ENCODE results near the gene MACC1. TPM values are rescaled to one million over a fixed set of nuclear protein-coding genes. Genes with fewer than 3 reads are reported as not detected.

The MACC1 gene
- total RNA-seq, 1 donor from 2014 or later = 12.0 TPM

DNA sequence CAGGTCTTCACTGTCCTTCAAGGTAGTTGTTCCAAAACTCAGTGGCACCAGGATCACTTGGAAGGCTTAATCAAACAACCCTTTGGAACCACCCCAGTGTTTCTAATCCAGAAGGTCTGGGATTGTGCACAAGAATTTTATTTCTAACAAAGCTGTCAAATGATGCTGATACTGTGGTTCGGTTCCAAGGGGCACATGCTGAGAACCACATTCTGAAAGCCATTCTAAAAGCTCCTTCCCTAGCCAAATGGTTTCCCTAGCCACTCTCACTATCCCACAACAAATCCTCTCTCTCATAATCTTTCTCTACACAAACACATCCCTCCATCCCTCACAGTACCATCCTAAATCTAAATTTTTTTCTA lies 52.1 kb downstream of the MACC1 start:
- no peak overlapping the region for H3K27ac Mint-ChIP-seq

DNA sequence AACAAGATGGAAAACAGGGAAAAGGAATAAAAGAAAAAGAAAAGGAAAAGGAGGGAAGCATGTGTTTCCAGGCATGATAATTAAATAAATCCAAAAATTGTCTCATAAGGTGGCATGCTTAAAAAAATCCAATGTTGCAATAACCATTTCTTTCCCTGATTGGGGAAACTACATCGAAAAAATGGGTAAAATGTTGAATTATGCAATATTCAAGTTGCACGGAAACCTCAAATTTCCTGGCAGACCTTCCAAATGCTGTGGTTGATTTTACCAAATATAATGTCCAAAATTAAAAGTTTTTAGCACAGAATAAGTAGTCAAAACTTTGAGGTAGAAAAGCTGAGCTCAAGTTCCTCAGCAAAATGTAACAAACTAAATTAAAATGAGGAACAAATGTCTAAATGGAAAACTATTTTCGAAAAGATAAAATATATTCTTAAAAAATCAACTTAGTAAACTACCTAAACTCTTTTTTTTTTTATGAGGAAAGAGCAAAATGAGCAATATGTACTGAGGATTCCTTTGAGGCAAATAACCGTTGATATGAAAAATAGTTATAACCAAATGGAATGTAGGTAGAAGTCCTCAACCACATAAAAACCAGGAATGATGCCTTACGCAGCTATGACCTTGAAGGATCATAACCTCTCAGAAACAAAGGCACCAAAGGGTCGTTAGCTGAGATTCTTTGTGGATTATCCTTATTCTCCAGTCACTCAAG lies 52.6 kb downstream of the MACC1 start:
- Mint-ChIP-seq H3K9me3 (no peaks in the 10 kb centered on the region), H3K4me3 (no peak overlapping the region), H3K4me1 (no peaks in the 10 kb centered on the region), H3K36me3 (no peaks in the 10 kb centered on the region), H3K27me3 (ENCODE audit: low read depth) (no peaks in the 10 kb centered on the region), H3K27ac (no peak overlapping the region)
- no peak for DNase-seq (ENCODE audit: low spot score in 2 of 2, unreplicated experiment in 2 of 2)
- TF ChIP-seq, protein P1, sequence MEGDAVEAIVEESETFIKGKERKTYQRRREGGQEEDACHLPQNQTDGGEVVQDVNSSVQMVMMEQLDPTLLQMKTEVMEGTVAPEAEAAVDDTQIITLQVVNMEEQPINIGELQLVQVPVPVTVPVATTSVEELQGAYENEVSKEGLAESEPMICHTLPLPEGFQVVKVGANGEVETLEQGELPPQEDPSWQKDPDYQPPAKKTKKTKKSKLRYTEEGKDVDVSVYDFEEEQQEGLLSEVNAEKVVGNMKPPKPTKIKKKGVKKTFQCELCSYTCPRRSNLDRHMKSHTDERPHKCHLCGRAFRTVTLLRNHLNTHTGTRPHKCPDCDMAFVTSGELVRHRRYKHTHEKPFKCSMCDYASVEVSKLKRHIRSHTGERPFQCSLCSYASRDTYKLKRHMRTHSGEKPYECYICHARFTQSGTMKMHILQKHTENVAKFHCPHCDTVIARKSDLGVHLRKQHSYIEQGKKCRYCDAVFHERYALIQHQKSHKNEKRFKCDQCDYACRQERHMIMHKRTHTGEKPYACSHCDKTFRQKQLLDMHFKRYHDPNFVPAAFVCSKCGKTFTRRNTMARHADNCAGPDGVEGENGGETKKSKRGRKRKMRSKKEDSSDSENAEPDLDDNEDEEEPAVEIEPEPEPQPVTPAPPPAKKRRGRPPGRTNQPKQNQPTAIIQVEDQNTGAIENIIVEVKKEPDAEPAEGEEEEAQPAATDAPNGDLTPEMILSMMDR (IDR thresholded peaks at IDR 0.05; ENCODE audit: unreplicated experiment) = no peak

More for the DNA sequence above, 52.1 kb downstream of the MACC1 start:
- Mint-ChIP-seq H3K9me3 (no peaks in the 10 kb centered on the region), H3K27me3 (ENCODE audit: low read depth) (no peaks in the 10 kb centered on the region), H3K4me3 (no peak overlapping the region), H3K4me1 (no peaks in the 10 kb centered on the region), H3K36me3 (no peaks in the 10 kb centered on the region)
- DNase-seq (ENCODE audit: low spot score in 2 of 2, unreplicated experiment in 2 of 2) = no peak
- TF ChIP-seq, protein P1 (IDR thresholded peaks at IDR 0.05; ENCODE audit: unreplicated experiment) = no peak

GRCh38 chr7:20162665-20163064 lies 54.5 kb downstream of the MACC1 start:
- peaks cover 12% of the 10 kb centered on the region for H3K4me1 Mint-ChIP-seq
- DNase-seq (ENCODE audit: low spot score in 2 of 2, unreplicated experiment in 2 of 2) = no peak
- H3K9me3 Mint-ChIP-seq = no peaks in the 10 kb centered on the region
- no peaks in the 10 kb centered on the region for H3K27me3 Mint-ChIP-seq (ENCODE audit: low read depth)
- no peak overlapping the region for H3K27ac Mint-ChIP-seq
- TF ChIP-seq, protein P1 (IDR thresholded peaks at IDR 0.05; ENCODE audit: unreplicated experiment) = no peak
- H3K4me3 Mint-ChIP-seq = no peak overlapping the region
- no peaks in the 10 kb centered on the region for H3K36me3 Mint-ChIP-seq

- Mint-ChIP-seq H3K9me3 (no peaks in the 10 kb centered on the region), H3K27me3 (ENCODE audit: low read depth) (no peaks in the 10 kb centered on the region), H3K36me3 (no peaks in the 10 kb centered on the region), H3K27ac (no peak overlapping the region), H3K4me3 (no peak overlapping the region), H3K4me1 (peaks cover 12% of the 10 kb centered on the region)
- TF ChIP-seq, protein P1 (IDR thresholded peaks at IDR 0.05; ENCODE audit: unreplicated experiment) = no peak
- no peak for DNase-seq (ENCODE audit: low spot score in 2 of 2, unreplicated experiment in 2 of 2)
Measured at GRCh38 chr7:20159226-20159747, 57.9 kb downstream of the MACC1 start.

DNA sequence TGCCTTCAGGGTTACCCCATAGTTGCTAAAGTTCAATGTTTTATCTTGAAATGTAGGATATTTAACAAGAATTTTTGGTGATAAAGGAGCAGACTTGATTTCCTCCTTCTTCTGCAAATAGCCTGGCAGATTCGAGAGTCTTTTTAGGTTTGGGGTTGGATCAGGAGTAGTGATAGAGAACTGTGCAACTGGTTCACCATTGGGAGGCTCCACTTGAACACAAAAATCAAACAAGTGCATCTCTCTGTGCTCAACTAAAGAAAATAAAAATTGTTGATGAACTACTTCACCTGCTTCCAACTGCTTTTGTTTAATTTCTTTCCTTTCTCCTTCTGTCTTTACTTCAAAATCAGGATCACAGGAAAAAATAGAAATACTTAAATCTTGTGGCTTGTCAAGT lies 58.5 kb downstream of the MACC1 start:
- Mint-ChIP-seq H3K9me3 (no peaks in the 10 kb centered on the region), H3K4me1 (peaks cover 12% of the 10 kb centered on the region), H3K27me3 (ENCODE audit: low read depth) (no peaks in the 10 kb centered on the region), H3K4me3 (no peak overlapping the region), H3K27ac (no peak overlapping the region), H3K36me3 (no peaks in the 10 kb centered on the region)
- DNase-seq (ENCODE audit: low spot score in 2 of 2, unreplicated experiment in 2 of 2) = no peak
- TF ChIP-seq, protein P1 (IDR thresholded peaks at IDR 0.05; ENCODE audit: unreplicated experiment) = no peak
